ENCODE measurements around the gene SASH3. TPM values are rescaled to one million over a fixed set of nuclear protein-coding genes. Genes with fewer than 3 reads are reported as not detected.

SASH3 gene
- total RNA-seq, 1 donor from 2014 or later = not detected

DNA sequence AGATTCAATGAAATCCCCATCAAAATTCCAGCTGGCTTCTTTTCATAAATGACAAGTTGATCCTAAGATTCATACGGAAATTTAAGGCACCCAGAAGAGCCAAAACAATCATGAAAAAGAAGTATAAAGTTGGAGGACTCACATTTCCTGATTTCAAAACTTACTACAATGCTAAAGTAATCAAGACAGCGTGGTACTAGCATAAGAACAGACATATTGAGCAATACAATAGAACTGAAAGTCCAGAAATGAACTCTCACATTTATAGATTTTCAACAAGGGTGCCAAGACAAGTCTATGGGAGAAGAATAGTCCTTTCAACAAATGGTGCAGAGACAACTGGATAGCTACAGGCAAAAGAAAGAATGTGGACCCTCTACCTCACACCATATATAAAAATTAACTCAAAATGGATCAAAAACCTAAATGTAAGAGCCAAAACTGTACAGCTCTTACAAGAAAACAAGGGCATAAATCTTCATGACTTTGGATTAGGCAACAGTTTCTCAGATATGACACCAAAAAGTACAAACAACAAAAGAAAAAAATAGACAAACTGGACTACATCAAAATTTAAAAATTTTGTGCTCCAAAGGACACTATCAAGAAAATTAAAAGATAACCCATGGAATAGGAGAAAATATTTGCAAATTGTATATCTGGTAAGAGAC is 28.5 kb downstream of the SASH3 start:
- Mint-ChIP-seq H3K4me1 (ENCODE audit: unreplicated experiment) (peaks cover 5% of the 10 kb centered on the region), H3K27me3 (no peaks in the 10 kb centered on the region), H3K4me3 (no peak overlapping the region), H3K9me3 (peaks cover 5% of the 10 kb centered on the region), H3K36me3 (peaks cover 28% of the 10 kb centered on the region), H3K27ac (no peak overlapping the region)
- no peak for DNase-seq (ENCODE audit: extremely low spot score, unreplicated experiment)
- TF ChIP-seq CTCF (conservative IDR thresholded peaks at IDR 0.05) = no peak

- no peak for TF ChIP-seq CTCF (conservative IDR thresholded peaks at IDR 0.05)
- no peak for DNase-seq (ENCODE audit: extremely low spot score, unreplicated experiment)
- no peaks in the 10 kb centered on the region for H3K4me1 Mint-ChIP-seq (ENCODE audit: unreplicated experiment)
- no peak overlapping the region for H3K4me3 Mint-ChIP-seq
- H3K27me3 Mint-ChIP-seq = no peaks in the 10 kb centered on the region
- H3K36me3 Mint-ChIP-seq = peaks cover 26% of the 10 kb centered on the region
- no peak overlapping the region for H3K27ac Mint-ChIP-seq
- H3K9me3 Mint-ChIP-seq = peaks cover 5% of the 10 kb centered on the region
Observed at GRCh38 chrX:129808829-129809796, 29.4 kb downstream of the SASH3 start.

DNA sequence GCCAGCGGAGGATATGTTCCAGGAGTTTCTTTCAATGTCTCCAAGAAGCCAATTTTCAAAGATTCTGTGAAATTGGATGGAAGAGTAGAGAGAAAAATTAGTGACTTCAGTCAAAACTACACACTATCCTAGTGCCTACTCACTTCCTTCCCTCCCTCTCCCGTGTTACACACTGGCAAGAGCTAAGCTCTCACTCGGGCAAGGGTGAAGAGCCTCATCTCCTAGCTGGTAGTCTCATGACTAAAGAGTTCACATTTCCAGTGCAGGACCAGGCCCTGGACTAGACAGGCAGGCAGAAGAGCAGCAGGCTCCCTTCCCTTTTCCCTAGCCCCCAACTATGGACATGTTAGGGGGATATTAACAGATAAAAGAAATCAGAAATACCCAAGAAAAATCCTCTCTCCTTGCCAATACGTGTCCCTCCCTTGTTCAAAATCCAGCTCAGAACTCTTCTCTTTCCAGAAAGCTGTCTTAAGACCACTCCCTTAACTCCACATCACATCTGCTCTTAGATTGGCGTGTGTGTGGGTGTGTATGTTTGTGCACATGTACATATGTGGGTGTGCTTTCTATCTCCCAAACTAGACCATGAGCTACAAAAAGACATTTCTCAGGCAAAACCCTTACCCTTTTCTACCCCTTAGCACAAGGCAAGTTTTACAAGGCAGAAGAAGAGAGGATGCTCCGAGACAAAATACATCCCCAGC is 34.1 kb downstream of the SASH3 start:
- Mint-ChIP-seq H3K4me1 (ENCODE audit: unreplicated experiment) (no peaks in the 10 kb centered on the region), H3K27ac (no peak overlapping the region), H3K36me3 (peaks cover 28% of the 10 kb centered on the region), H3K9me3 (peaks cover 5% of the 10 kb centered on the region), H3K27me3 (no peaks in the 10 kb centered on the region), H3K4me3 (no peak overlapping the region)
- no peak for TF ChIP-seq CTCF (conservative IDR thresholded peaks at IDR 0.05)
- no peak for DNase-seq (ENCODE audit: extremely low spot score, unreplicated experiment)

GRCh38 chrX:129818123-129818522 is 38.4 kb downstream of the SASH3 start:
- Mint-ChIP-seq H3K4me1 (ENCODE audit: unreplicated experiment) (no peaks in the 10 kb centered on the region), H3K27ac (no peak overlapping the region), H3K36me3 (peaks cover 17% of the 10 kb centered on the region), H3K4me3 (no peak overlapping the region), H3K9me3 (no peaks in the 10 kb centered on the region), H3K27me3 (no peaks in the 10 kb centered on the region)
- no peak for DNase-seq (ENCODE audit: extremely low spot score, unreplicated experiment)
- TF ChIP-seq CTCF (conservative IDR thresholded peaks at IDR 0.05) = no peak

DNA sequence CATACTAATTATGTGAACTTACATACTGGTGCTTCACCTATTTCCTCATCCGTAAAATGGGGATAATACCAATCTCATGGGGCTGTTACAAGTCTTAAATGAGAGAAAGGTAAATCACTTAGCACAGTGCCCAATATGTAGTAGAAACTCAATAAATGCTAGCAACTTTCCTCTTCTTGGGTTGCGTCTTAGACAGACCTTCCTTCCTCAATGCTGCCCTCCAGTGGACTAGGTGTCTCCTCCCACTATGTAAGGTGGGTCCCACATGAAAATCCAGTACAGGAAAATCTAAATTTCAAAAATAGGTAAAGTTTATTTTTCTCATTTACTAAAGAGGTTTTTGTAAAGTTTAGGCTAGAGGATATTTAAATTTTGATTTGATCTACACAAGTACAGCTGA is 43.4 kb downstream of the SASH3 start:
- no peaks in the 10 kb centered on the region for H3K27me3 Mint-ChIP-seq
- no peak overlapping the region for H3K27ac Mint-ChIP-seq
- peak; percentile 74 for TF ChIP-seq CTCF (conservative IDR thresholded peaks at IDR 0.05)
- DNase-seq (ENCODE audit: extremely low spot score, unreplicated experiment) = no peak
- H3K4me3 Mint-ChIP-seq = no peak overlapping the region
- H3K4me1 Mint-ChIP-seq (ENCODE audit: unreplicated experiment) = peaks cover 5% of the 10 kb centered on the region
- H3K36me3 Mint-ChIP-seq = peaks cover 19% of the 10 kb centered on the region
- H3K9me3 Mint-ChIP-seq = no peaks in the 10 kb centered on the region

All from type B pancreatic cell (in vitro differentiated cells).